Aorta (tissue), 5 donors: ENCODE measurements around the gene NRIP1. TPM values are rescaled to one million over a fixed set of nuclear protein-coding genes. Genes with fewer than 3 reads are reported as not detected.
"Not testable (repeated sequence)": the region's sequence is repeated elsewhere in the genome, so short reads cannot be mapped to it uniquely, and the experiment has no call there.

Source experiments
- ATAC-seq: fragments of 200-7000 bp; cut with Tn5 transposase; one replicate; pipeline ENCODE4 v1.9.1; 2022; ENCODE audit warnings: moderate library complexity; ENCODE audit not compliant: low FRiP score
- DNase-seq, 2 donors: peaks; one replicate each; pipeline ENCODE4 v3.0.0-alpha.2; 2020
- H3K27ac ChIP-seq, 2 donors: one replicate each; pipeline ENCODE4 v1.5.1; 2013; ENCODE audit warnings: low read length in 2 of 2, mild to moderate bottlenecking in 2 of 2, moderate library complexity in 2 of 2, control low read depth in 1 of 2, inconsistent platforms in 1 of 2, low read depth in 1 of 2
- H3K27me3 ChIP-seq, 2 donors: one replicate each; pipeline ENCODE4 v1.6.1; 2013; ENCODE audit warnings: control low read depth in 1 of 2, low read length in 1 of 2, mild to moderate bottlenecking in 1 of 2, moderate library complexity in 1 of 2; ENCODE audit not compliant: insufficient read depth in 2 of 2, control insufficient read depth in 1 of 2
- H3K36me3 ChIP-seq, 2 donors: one replicate each; pipeline ENCODE4 v1.6.1; 2013; ENCODE audit warnings: control low read depth in 1 of 2, low read length in 1 of 2, mild to moderate bottlenecking in 1 of 2; ENCODE audit not compliant: insufficient read depth in 2 of 2, control insufficient read depth in 1 of 2
- H3K4me1 ChIP-seq, 2 donors: one replicate each; pipeline ENCODE4 v1.6.1; 2013; ENCODE audit warnings: low read length in 2 of 2, control low read depth in 1 of 2, mild to moderate bottlenecking in 1 of 2, moderate library complexity in 1 of 2; ENCODE audit not compliant: insufficient read depth in 2 of 2, control insufficient read depth in 1 of 2
- H3K4me3 ChIP-seq, 2 donors: one replicate each; pipeline ENCODE4 v1.5.1; 2013; ENCODE audit warnings: low read length in 2 of 2, control low read depth in 1 of 2, mild to moderate bottlenecking in 1 of 2
- H3K9me3 ChIP-seq: one replicate; pipeline ENCODE4 v1.6.1; 2013; ENCODE audit warnings: mild to moderate bottlenecking, low read length; ENCODE audit not compliant: control insufficient read depth
- WGBS, 2 donors: extraction: QIAGEN DNeasy Blood & Tissue Kit; methylation state at CpG; one replicate each; pipeline ENCODE4 v1.1.7; 2013; 5-methylcytosine and 5-hydroxymethylcytosine counted together
- intact Hi-C, 2 donors: fragments of 100-400 bp; cut with DNase I; formaldehyde crosslinking; loops; one replicate each; pipeline versions ENCODE4 v1.14.2 to v1.15.0; 2022
- polyA plus RNA-seq, 2 donors: library from polyadenylated mRNA; stranded (reverse); fragments of 200-250 nt; gene quantifications; one replicate each; pipeline ENCODE4 v1.2.3, GENCODE V29; 2013
- total RNA-seq, 2 donors: library from RNA; stranded (reverse); fragmentation: NEBNext Ultra II Directional; extraction: Animal tissue kit (Norgen Biotek cat#: 25700); gene quantifications; one replicate each; pipeline ENCODE4 v1.2.1, GENCODE V29; 2021
- donor health status: healthy with polysubstance abuse.
- donor health status: Bipolar disorder and iron deficiency.
- donor health status: DM: no; HTN: no; CAD: no.
- donor health status: DM: no; HTN: no; CAD: no.
- donor health status: DM: yes; HTN: yes; CAD: no.

Gene NRIP1
- total and polyA plus RNA-seq, 4 donors = 3.8 to 37.1 (median 16.6) TPM

- intact Hi-C loops, H3K9me3 ChIP-seq, ATAC-seq, H3K36me3 ChIP-seq, DNase-seq, H3K27ac ChIP-seq, H3K4me1 ChIP-seq, H3K27me3 ChIP-seq, H3K4me3 ChIP-seq: not testable (repeated sequence)
- WGBS, 2 donors = 65 to 71% methylated on average over 11 to 13 of the region's 13 CpGs
Measured at GRCh38 chr21:14927324-14927723, 137.5 kb downstream of the NRIP1 start.

DNA sequence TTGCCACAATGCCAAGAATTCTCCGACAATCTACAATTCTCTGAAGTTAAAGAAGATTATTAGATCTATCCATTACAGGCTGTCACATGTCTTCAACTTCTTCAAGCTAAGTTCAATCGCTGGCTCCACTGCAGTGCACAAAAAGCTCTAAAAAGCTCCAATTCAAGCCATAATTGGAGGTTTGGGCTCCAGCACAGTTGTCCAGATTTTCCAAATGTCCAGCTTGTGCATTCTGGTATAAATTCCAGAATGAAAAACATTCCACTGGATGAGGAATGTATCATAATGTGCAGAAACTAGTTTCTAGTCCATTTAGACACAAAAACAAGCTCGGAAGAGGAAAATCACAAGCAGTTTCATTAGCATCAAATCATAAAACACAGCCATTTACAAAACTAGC is 138.6 kb downstream of the NRIP1 start:
- H3K4me3 ChIP-seq = no peak overlapping the region
- no peaks in the 10 kb centered on the region for H3K27me3 ChIP-seq
- H3K36me3 ChIP-seq = no peaks in the 10 kb centered on the region
- H3K9me3 ChIP-seq = no peaks in the 10 kb centered on the region
- H3K4me1 ChIP-seq = no peaks in the 10 kb centered on the region
- intact Hi-C loops = no loop called here
- no peak for DNase-seq
- no peak for ATAC-seq
- WGBS, 2 donors = 58 to 64% methylated on average over 3 of the region's 3 CpGs
- no peak overlapping the region for H3K27ac ChIP-seq

GRCh38 chr21:14923468-14923867 is 141.3 kb downstream of the NRIP1 start:
- Histone ChIP-seq H3K27ac (no peak overlapping the region), H3K36me3 (no peaks in the 10 kb centered on the region), H3K9me3 (no peaks in the 10 kb centered on the region), H3K4me1 (no peaks in the 10 kb centered on the region), H3K27me3 (no peaks in the 10 kb centered on the region), H3K4me3 (no peak overlapping the region)
- DNase-seq = no peak
- intact Hi-C loops = no loop called here
- ATAC-seq = no peak
- WGBS, 2 donors = 69 to 79% methylated on average over 1 of the region's 1 CpG

DNA sequence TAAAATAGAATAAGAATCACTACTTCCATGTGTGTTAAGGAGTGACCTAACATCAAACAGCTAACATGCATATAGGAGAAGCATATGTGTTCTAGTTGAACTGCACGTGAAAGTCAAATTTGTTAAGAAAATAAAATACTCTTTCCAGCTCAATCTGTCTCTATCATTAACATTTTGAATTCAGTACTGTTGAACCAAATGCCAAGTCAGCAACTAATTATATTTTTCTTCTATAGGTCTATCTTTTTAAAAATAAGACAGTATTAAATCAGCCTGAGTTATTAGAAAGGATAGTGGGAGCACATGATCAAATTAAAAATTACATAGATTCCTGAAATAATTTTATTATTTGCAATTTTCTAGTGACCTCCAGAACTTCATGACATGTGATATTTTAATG is 141.8 kb downstream of the NRIP1 start:
- Histone ChIP-seq H3K27ac (no peak overlapping the region), H3K9me3 (no peaks in the 10 kb centered on the region), H3K4me3 (no peak overlapping the region), H3K4me1 (no peaks in the 10 kb centered on the region), H3K36me3 (no peaks in the 10 kb centered on the region), H3K27me3 (no peaks in the 10 kb centered on the region)
- DNase-seq = no peak
- intact Hi-C loops = no loop called here
- 15 to 40% methylated on average over 1 of the region's 1 CpG for WGBS, 2 donors
- no peak for ATAC-seq

DNA sequence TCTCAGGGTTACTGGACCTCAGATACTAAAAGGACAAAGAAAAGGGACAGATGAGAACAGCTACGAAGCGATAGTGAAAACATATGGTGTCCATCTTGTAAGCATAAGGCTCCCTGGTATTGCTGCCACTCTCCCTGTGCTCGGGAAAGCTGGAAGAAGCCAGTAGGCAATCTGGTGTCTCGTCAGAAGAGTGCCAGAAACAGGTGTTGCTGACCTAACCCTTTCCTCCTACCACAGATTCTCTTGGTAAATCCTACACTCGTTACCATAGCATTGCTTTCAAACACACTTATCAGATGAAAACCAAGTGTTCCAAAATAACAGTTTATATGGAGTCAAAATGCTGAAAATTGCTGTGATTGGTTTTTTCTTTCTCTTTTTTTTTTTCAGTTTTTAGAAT is 146.3 kb downstream of the NRIP1 start:
- Histone ChIP-seq H3K4me3 (no peak overlapping the region), H3K27ac (no peak overlapping the region), H3K4me1 (no peaks in the 10 kb centered on the region), H3K36me3 (no peaks in the 10 kb centered on the region), H3K27me3 (no peaks in the 10 kb centered on the region), H3K9me3 (no peaks in the 10 kb centered on the region)
- ATAC-seq (no peak), DNase-seq (no peak)
- 64 to 70% methylated on average over 5 of the region's 5 CpGs for WGBS, 2 donors
- intact Hi-C loops = no loop called here

GRCh38 chr21:14917762-14918161 is 147.0 kb downstream of the NRIP1 start:
- H3K9me3 ChIP-seq = no peaks in the 10 kb centered on the region
- H3K27ac ChIP-seq = no peak overlapping the region
- intact Hi-C loops = no loop called here
- no peaks in the 10 kb centered on the region for H3K4me1 ChIP-seq
- no peaks in the 10 kb centered on the region for H3K27me3 ChIP-seq
- DNase-seq = no peak
- ATAC-seq = no peak
- H3K36me3 ChIP-seq = no peaks in the 10 kb centered on the region
- no peak overlapping the region for H3K4me3 ChIP-seq
- WGBS, 2 donors = 6 to 8% methylated on average over 2 of the region's 2 CpGs

GRCh38 chr21:14916676-14917141 is 148.1 kb downstream of the NRIP1 start:
- Histone ChIP-seq H3K4me1 (no peaks in the 10 kb centered on the region), H3K27ac (no peak overlapping the region), H3K4me3 (no peak overlapping the region), H3K36me3 (no peaks in the 10 kb centered on the region), H3K27me3 (no peaks in the 10 kb centered on the region), H3K9me3 (no peaks in the 10 kb centered on the region)
- ATAC-seq (no peak), DNase-seq (no peak)
- 78 to 80% methylated on average over 3 of the region's 3 CpGs for WGBS, 2 donors
- intact Hi-C loops = no loop called here

DNA sequence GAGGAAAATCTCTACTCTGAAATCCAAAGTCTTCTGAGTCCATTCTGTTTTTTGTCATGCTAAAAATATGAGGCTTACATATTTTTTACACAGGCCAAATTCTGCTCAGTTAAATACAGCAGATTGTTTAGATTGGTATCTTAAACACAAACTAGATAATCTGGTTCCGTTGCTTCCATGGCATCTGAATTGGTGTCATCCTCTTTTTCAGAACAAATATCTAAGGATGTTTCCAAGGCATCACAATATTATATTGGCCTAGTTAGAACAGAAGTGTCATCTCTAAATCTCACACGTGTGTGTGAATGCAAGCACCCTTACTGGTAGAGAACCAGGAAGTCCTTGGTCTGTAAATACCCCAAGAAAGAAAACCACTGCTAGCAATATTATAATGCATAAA is 151.2 kb downstream of the NRIP1 start:
- ATAC-seq (no peak), DNase-seq (no peak)
- H3K27ac ChIP-seq = no peak overlapping the region
- no peaks in the 10 kb centered on the region for H3K4me1 ChIP-seq
- 18 to 31% methylated on average over 2 of the region's 2 CpGs for WGBS, 2 donors
- H3K36me3 ChIP-seq = no peaks in the 10 kb centered on the region
- no peaks in the 10 kb centered on the region for H3K27me3 ChIP-seq
- no peak overlapping the region for H3K4me3 ChIP-seq
- H3K9me3 ChIP-seq = no peaks in the 10 kb centered on the region
- intact Hi-C loops = no loop called here

DNA sequence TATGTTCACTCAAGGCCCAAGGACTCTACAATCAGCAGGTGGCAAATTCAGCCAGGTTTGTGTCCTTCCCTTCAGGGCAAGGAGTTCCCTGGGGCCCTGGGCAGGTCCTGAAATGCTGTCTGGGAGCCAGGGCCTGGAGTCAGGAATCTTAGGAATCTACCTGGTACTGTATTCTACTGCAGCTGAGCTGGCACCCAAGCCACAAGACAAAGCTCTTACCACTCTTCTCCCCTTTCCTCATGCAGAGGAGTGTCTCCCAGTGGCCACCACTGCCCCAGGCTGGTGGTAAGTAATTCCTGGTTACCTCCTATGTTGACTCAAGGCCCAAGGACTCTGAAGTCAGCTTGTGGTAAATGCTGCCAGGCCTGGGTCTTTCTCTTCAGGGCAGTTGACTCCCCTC is 153.4 kb downstream of the NRIP1 start:
- DNase-seq (no peak), ATAC-seq (no peak)
- H3K4me3 ChIP-seq = no peak overlapping the region
- intact Hi-C loops = no loop called here
- no peaks in the 10 kb centered on the region for H3K4me1 ChIP-seq
- H3K27ac ChIP-seq = no peak overlapping the region
- no peaks in the 10 kb centered on the region for H3K9me3 ChIP-seq
- H3K36me3 ChIP-seq = no peaks in the 10 kb centered on the region
- H3K27me3 ChIP-seq = no peaks in the 10 kb centered on the region
